ENCODE data around the gene FAM227A. TPM values are rescaled to one million over a fixed set of nuclear protein-coding genes. Genes with fewer than 3 reads are reported as not detected.

The FAM227A gene
- total and polyA plus RNA-seq, 2 of the 8 experiments (the other 6 are each of a cell fraction or from before 2014, with no cell fraction given), result 2.1 to 3.9 TPM

DNA sequence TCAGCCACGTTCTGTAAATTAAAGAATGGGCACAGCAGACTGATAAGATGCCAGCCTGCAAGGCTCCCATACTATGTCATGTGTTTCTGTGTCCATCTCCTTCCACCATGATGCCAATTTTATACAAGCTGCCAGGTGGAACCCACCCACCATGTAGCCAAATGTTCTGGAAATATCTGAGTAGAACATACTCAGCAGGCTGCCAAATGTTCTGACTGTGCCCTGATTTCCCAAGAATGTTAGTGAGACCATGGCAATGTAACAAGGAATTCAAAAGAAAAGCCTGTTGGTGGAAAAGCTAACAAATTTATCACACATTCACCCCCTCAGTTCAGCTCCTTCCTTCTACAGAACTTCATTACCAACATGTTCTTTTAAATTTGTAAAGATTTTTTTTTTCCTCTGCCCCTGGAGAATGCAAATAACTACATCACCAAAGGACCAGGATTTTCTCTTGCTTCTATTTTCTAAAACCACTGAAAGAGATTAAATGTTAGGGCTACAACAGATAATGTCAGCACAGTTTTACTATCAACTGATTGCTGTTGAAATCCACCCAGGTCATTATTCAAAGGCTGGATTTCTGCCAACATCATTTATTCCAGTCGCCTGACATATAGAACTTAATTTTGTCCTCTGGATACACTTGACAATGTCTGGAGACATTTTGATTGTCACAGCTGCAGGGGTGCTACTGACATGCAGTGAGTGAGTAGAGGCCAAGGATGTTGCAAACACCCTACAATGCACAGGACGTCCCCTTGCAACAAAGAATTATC is 89.3 kb downstream of the FAM227A start:
- no peak overlapping the region for H2BK12ac ChIP-seq (ENCODE audit: low read depth, low read length)
- WGBS, 2 experiments (ENCODE audit: extremely low coverage in 1 of 2, insufficient coverage in 1 of 2, insufficient read length in 1 of 2, insufficient replicate concordance in 2 of 2, low coverage in 1 of 2, low lambda C conversion rate in 2 of 2, missing lambda C conversion rate in 1 of 2), result 76% methylated on average over 3 of the region's 3 CpGs; no CpG with 5 or more reads in 1 of the 2 experiments
- no peak overlapping the region for H3K4me3 ChIP-seq (ENCODE audit: extremely low read depth in 1 of 4, insufficient read depth in 2 of 4, low read depth in 3 of 4, low read length in 4 of 4)
- no peaks in the 10 kb centered on the region for H3K9me3 ChIP-seq (ENCODE audit: insufficient read depth in 2 of 2, low read depth in 1 of 2, low read length in 1 of 2)
- H3K9ac ChIP-seq (replicated peaks in 1 of 4; ENCODE audit: extremely low read depth in 1 of 4, low read depth in 3 of 4, low read length in 3 of 4), result no peak overlapping the region
- no peak overlapping the region for H4K8ac ChIP-seq (ENCODE audit: extremely low read depth, insufficient read depth, low read length)
- no peaks in the 10 kb centered on the region for H4K20me1 ChIP-seq (replicated peaks in 1 of 2; ENCODE audit: control insufficient read depth in 1 of 2, insufficient read depth in 2 of 2, low read length in 2 of 2)
- no peak overlapping the region for H3K18ac ChIP-seq (ENCODE audit: extremely low read depth, low read length)
- H3K56ac ChIP-seq (replicated peaks; ENCODE audit: insufficient read length, low read depth, low read length), result no peak overlapping the region
- peaks cover 4 to 12% (median 7%) of the 10 kb centered on the region in 4 experiments; a peak in 5 of 7 replicates for H3K4me1 ChIP-seq (replicated peaks in 1 of 4; ENCODE audit: control insufficient read depth in 3 of 4, insufficient read depth in 4 of 4, low read length in 3 of 4)
- H2BK15ac ChIP-seq (ENCODE audit: low read length), result no peak overlapping the region
- TF ChIP-seq HDAC2 (IDR thresholded peaks at IDR 0.05; ENCODE audit: borderline replicate concordance in 1 of 2, low read depth in 2 of 2, low read length in 2 of 2) (no peak), SIX5 (IDR thresholded peaks at IDR 0.05; ENCODE audit: low read depth, low read length) (no peak), POLR2A (IDR thresholded peaks at IDR 0.05; ENCODE audit: control extremely low read depth in 1 of 2, low read depth in 2 of 2, low read length in 2 of 2) (no peak), CBX5 (IDR thresholded peaks at IDR 0.05; ENCODE audit: low read depth, low read length) (no peak)
- H2AFZ ChIP-seq (ENCODE audit: low read length), result no peak overlapping the region
- no peaks in the 10 kb centered on the region for H3K27me3 ChIP-seq (replicated peaks in 1 of 4; ENCODE audit: control insufficient read depth in 3 of 4, extremely low read depth in 1 of 4, insufficient read depth in 3 of 4, low read length in 3 of 4)
- CTCF ChIA-PET (ENCODE audit: partially characterized antibody), result interaction anchor here (0.6 to 1.0 kb wide), 3 partner anchors 16 to 50 kb away, joined by 3 to 5 read pairs (median 3); no protein-coding TSS in a partner anchor
- no peak overlapping the region for H2AK5ac ChIP-seq (ENCODE audit: low read depth, low read length)
- H3K4me2 ChIP-seq (ENCODE audit: insufficient read depth in 1 of 2, low read depth in 2 of 2, low read length in 2 of 2), result no peak overlapping the region
- POLR2A ChIA-PET (ENCODE audit: partially characterized antibody), result interaction anchor here (1.0 to 3.2 kb wide), 6 partner anchors 57 to 168 kb away, joined by 3 to 23 read pairs (median 4); no protein-coding TSS in a partner anchor
- H4K5ac ChIP-seq (ENCODE audit: insufficient read length, low read depth, low read length), result no peak overlapping the region
- peaks cover 15% of the 10 kb centered on the region; the same call in 1 of the 2 replicates for H3K23me2 ChIP-seq (ENCODE audit: low read depth, low read length)
- H2BK20ac ChIP-seq (ENCODE audit: low read length), result no peak overlapping the region
- H3K27ac ChIP-seq (ENCODE audit: low read depth, low read length), result no peak overlapping the region
- no peak overlapping the region for H3K23ac ChIP-seq (ENCODE audit: insufficient read length)
- H3K79me2 ChIP-seq (ENCODE audit: control insufficient read depth in 1 of 2, insufficient read depth in 2 of 2, low read length in 2 of 2), result no peaks in the 10 kb centered on the region
- no peak overlapping the region for H4K91ac ChIP-seq (replicated peaks; ENCODE audit: insufficient read length, low read length)
- no peak overlapping the region for H2BK5ac ChIP-seq (ENCODE audit: low read depth, low read length)
- peak; percentile 62 for FAIRE-seq
- H3K36me3 ChIP-seq (ENCODE audit: control insufficient read depth in 2 of 4, insufficient read depth in 4 of 4, low read length in 3 of 4), result no peaks in the 10 kb centered on the region
- H3K79me1 ChIP-seq (ENCODE audit: low read depth, low read length), result no peaks in the 10 kb centered on the region
- no peak overlapping the region for H2BK120ac ChIP-seq (replicated peaks; ENCODE audit: low read depth, low read length)
- H3K4ac ChIP-seq (replicated peaks; ENCODE audit: insufficient read length, low read depth, low read length), result no peak overlapping the region
- DNase-seq (ENCODE audit: low read depth in 1 of 2, low spot score in 2 of 2), result peak in 1 of 2 experiments; percentile 23
- no peak overlapping the region for H3K14ac ChIP-seq (ENCODE audit: insufficient read length)
